ENCODE results near the gene KCTD14.

DNA sequence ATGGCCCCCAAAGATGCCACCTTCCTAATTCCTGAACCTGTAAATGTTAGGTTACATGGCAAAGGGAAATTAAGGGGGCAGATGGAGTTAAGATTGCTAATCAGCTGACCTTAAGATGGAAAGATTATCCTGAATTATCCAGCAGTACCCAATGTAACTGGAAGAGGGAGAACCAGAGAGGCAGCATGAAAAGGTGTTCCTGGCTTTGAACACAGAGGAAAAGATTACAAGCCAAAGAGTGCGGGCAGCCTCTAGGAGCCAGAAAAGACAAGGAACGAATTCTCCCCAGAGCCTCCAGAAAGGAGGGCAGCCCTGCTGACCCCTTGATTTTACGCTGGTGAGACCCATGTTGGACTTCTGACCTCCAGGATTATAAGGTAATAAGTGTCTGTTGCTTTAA, 25.5 kb upstream of the KCTD14 start:
- TF ChIP-seq, protein P1, sequence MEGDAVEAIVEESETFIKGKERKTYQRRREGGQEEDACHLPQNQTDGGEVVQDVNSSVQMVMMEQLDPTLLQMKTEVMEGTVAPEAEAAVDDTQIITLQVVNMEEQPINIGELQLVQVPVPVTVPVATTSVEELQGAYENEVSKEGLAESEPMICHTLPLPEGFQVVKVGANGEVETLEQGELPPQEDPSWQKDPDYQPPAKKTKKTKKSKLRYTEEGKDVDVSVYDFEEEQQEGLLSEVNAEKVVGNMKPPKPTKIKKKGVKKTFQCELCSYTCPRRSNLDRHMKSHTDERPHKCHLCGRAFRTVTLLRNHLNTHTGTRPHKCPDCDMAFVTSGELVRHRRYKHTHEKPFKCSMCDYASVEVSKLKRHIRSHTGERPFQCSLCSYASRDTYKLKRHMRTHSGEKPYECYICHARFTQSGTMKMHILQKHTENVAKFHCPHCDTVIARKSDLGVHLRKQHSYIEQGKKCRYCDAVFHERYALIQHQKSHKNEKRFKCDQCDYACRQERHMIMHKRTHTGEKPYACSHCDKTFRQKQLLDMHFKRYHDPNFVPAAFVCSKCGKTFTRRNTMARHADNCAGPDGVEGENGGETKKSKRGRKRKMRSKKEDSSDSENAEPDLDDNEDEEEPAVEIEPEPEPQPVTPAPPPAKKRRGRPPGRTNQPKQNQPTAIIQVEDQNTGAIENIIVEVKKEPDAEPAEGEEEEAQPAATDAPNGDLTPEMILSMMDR (IDR thresholded peaks at IDR 0.05): no peak
- no peak for TF ChIP-seq ZFX (IDR thresholded peaks at IDR 0.05; ENCODE audit: borderline replicate concordance)

Measured in 22Rv1 (cell line).